ENCODE data around the gene ENTPD7. TPM values are rescaled to one million over a fixed set of nuclear protein-coding genes. Genes with fewer than 3 reads are reported as not detected.
A peak's percentile ranks its signal among the peaks of the same experiment; 100 is the strongest.

The ENTPD7 gene, protein sequence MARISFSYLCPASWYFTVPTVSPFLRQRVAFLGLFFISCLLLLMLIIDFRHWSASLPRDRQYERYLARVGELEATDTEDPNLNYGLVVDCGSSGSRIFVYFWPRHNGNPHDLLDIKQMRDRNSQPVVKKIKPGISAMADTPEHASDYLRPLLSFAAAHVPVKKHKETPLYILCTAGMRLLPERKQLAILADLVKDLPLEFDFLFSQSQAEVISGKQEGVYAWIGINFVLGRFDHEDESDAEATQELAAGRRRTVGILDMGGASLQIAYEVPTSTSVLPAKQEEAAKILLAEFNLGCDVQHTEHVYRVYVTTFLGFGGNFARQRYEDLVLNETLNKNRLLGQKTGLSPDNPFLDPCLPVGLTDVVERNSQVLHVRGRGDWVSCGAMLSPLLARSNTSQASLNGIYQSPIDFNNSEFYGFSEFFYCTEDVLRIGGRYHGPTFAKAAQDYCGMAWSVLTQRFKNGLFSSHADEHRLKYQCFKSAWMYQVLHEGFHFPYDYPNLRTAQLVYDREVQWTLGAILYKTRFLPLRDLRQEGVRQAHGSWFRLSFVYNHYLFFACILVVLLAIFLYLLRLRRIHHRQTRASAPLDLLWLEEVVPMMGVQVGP
- 1 to 10 TPM; 3.3 to 4.8 (median 4.4) TPM for total RNA-seq

DNA sequence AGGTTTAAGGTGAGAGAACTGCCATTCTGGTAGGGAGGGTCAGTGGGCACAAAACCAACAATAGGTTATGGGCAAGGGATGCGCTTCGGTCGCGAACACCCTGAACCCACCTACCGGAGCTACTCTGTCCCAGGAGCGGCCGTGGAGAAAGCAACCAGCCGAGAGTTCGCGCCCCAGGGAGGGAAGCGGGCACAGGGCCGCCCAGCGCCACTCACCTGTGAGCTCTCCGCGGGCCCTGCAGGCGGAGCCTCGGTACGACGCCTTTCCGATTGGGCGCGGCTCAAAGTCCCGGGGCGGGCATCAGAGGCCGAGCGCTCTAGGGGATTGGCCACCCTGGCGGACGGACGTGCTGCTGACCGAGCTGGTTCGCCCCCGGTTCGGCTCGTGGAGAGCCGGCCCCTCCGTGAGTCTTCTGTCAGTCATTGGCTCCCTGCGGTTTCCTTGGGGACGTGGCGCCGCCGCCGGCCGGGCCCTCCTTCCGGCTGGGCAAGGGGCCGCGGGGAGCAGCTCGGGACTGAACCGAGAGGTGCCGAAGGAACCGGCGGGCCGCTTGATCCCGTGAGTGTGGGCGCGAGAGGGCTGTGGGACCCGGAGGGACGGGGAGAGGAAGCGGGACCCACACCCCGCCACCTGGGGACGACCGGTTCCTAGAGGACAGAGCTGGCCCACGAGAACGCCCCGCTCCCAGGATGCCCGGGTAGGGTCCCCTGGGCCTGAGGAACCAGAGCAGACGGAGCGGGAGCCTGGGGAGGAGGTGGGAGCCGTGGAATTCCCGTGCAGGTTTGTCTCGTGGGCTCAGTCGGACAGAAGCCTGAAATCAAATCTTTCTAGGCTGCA, at the start of gene ENTPD7:
ENTPD7 (plus strand) TSS at position 479 of the 837 bp plus-strand sequence. CDS start 448 bp downstream, outside the sequence.
- DNase-seq (ENCODE audit: extremely low spot score): peak; percentile 98
- peak within 1 kb of the TSS in 3 of 4 donors; percentile 29 to 61 (median 51) for H3K27ac ChIP-seq (replicated peaks in 1 of 4)
- peaks cover 0 to 4% (median 0%) of the 10 kb centered on the region in 4 donors for H3K36me3 ChIP-seq
- peaks cover 10 to 23% (median 20%) of the 10 kb centered on the region in 4 donors for H3K4me1 ChIP-seq
- intact Hi-C loops (cut with DNase I): loop anchor here (5.0 kb wide), 1 partner anchor 37 kb away; the partner anchor contains the start of gene SLC25A28
- H3K4me3 ChIP-seq: peak within 1 kb of the TSS; percentile 75 to 85 (median 82)
- no peak for TF ChIP-seq EP300 (IDR thresholded peaks at IDR 0.05)
- TF ChIP-seq, protein P1, sequence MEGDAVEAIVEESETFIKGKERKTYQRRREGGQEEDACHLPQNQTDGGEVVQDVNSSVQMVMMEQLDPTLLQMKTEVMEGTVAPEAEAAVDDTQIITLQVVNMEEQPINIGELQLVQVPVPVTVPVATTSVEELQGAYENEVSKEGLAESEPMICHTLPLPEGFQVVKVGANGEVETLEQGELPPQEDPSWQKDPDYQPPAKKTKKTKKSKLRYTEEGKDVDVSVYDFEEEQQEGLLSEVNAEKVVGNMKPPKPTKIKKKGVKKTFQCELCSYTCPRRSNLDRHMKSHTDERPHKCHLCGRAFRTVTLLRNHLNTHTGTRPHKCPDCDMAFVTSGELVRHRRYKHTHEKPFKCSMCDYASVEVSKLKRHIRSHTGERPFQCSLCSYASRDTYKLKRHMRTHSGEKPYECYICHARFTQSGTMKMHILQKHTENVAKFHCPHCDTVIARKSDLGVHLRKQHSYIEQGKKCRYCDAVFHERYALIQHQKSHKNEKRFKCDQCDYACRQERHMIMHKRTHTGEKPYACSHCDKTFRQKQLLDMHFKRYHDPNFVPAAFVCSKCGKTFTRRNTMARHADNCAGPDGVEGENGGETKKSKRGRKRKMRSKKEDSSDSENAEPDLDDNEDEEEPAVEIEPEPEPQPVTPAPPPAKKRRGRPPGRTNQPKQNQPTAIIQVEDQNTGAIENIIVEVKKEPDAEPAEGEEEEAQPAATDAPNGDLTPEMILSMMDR (IDR thresholded peaks at IDR 0.05): peak; percentile 13 to 52 (median 51)
- peak; percentile 53 to 76 for TF ChIP-seq POLR2AphosphoS5 (IDR thresholded peaks at IDR 0.05)
- TF ChIP-seq POLR2A (IDR thresholded peaks at IDR 0.05; ENCODE audit: low read depth): no peak
- no peaks in the 10 kb centered on the region for H3K27me3 ChIP-seq
- no peaks in the 10 kb centered on the region for H3K9me3 ChIP-seq
- WGBS: under 1% methylated on average over 32 of the region's 71 CpGs

DNA sequence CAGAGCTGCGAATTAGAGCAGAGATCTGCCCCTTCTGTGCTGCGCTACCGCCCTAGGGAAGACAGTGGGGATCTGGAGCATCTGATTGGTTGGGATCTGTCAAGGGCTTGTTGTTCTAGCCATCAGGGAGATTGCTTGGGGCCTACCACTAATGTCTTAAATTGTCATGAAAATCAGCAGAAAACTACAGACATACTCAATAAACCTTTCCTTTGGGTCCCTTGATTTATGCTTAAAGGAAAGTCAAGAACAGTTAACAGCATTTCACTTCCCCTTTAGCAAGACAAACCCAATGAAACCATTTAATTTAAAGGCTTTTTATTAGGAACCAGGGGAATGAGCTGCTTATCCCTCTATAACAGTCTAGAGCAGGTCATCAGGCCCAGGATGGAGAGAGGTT, 49.1 kb upstream of the ENTPD7 start:
- no peak for DNase-seq (ENCODE audit: extremely low spot score)
- Histone ChIP-seq H3K27me3 (no peaks in the 10 kb centered on the region), H3K9me3 (no peaks in the 10 kb centered on the region), H3K27ac (replicated peaks in 1 of 4) (no peak overlapping the region), H3K36me3 (peaks cover 13 to 47% (median 39%) of the 10 kb centered on the region in 4 donors), H3K4me1 (peaks cover 0 to 4% (median 0%) of the 10 kb centered on the region in 4 donors), H3K4me3 (no peak overlapping the region)
- TF ChIP-seq, protein P1 (IDR thresholded peaks at IDR 0.05): no peak
- TF ChIP-seq POLR2A (IDR thresholded peaks at IDR 0.05; ENCODE audit: low read depth) (no peak), EP300 (IDR thresholded peaks at IDR 0.05) (no peak), POLR2AphosphoS5 (IDR thresholded peaks at IDR 0.05) (no peak)
- 80% methylated on average over 3 of the region's 3 CpGs for WGBS
- intact Hi-C loops (cut with DNase I): loop anchor here (10.0 kb wide), 1 partner anchor 1165 kb away; the partner anchor contains the start of gene HPS1

DNA sequence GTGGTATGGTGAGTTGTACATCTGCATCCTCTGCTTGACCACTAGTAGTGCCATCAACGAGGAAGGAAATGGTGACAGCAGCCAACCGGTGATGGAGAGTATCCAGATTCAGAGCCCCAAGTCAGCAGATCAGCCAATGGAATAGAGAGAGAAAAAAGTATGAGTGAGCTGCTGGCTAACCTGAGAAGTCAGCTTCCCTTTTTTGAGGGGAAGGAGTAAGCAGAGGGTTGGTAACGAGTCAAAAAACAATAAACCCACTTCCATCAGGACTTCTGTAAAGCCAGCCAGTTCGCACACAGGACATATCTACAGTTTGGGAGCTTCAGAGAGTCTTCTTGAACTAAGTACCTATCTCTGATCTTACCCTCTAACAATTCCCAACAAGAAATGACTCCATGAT, 48.0 kb upstream of the ENTPD7 start:
- TF ChIP-seq EP300 (IDR thresholded peaks at IDR 0.05) (no peak), POLR2A (IDR thresholded peaks at IDR 0.05; ENCODE audit: low read depth) (no peak), POLR2AphosphoS5 (IDR thresholded peaks at IDR 0.05) (no peak)
- TF ChIP-seq, protein P1 (IDR thresholded peaks at IDR 0.05): no peak
- no peak for DNase-seq (ENCODE audit: extremely low spot score)
- Histone ChIP-seq H3K27me3 (no peaks in the 10 kb centered on the region), H3K4me1 (peaks cover 0 to 14% (median 7%) of the 10 kb centered on the region in 4 donors), H3K36me3 (peaks cover 13 to 47% (median 39%) of the 10 kb centered on the region in 4 donors), H3K9me3 (no peaks in the 10 kb centered on the region), H3K27ac (replicated peaks in 1 of 4) (no peak overlapping the region), H3K4me3 (no peak overlapping the region)
- WGBS: 57% methylated on average over 4 of the region's 4 CpGs
- intact Hi-C loops (cut with DNase I): loop anchor here (10.0 kb wide), 1 partner anchor 1167 kb away; the partner anchor contains the start of gene HPS1

DNA sequence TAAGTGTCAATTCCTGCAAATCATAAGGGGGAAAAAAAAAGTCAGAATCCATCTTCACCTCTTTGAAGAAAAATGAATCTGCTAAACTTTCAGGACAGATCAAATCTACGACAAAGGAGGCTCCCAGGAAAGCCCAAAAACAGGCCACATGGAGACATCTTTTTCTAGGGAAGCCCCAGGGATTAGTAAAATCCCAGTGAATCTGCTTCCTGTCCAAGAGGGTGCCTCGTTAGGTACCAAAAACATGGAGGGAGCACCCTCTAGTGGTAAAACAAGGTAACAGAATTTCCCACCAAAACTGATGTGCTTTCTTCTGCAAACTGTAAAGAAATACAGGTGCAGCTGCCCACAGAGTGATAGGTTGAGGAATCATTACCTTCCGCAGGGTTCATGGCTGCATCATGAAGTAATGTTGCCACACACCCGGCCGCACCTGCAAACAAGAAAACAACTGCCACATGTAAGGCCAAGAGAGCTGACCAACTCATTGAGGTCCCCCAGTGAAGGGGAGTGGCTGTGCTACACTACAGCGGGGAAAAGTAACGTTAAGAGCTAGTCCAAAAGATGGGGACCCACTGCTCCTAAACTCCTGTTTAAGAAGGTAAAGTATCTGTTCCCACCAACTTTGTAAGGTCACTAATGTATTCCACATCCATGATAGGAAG, 47.0 kb upstream of the ENTPD7 start:
- Histone ChIP-seq H3K9me3 (no peaks in the 10 kb centered on the region), H3K27ac (replicated peaks in 1 of 4) (peak overlapping the region in 1 of 4 donors; percentile 19), H3K27me3 (no peaks in the 10 kb centered on the region), H3K36me3 (peaks cover 13 to 47% (median 39%) of the 10 kb centered on the region in 4 donors), H3K4me1 (peaks cover 8 to 23% (median 17%) of the 10 kb centered on the region in 4 donors), H3K4me3 (no peak overlapping the region)
- 30% methylated on average over 7 of the region's 7 CpGs for WGBS
- no peak for DNase-seq (ENCODE audit: extremely low spot score)
- TF ChIP-seq, protein P1 (IDR thresholded peaks at IDR 0.05): peak; percentile 77 to 82 (median 79)
- TF ChIP-seq EP300 (IDR thresholded peaks at IDR 0.05): no peak
- intact Hi-C loops (cut with DNase I): loop anchor here (2.0 to 10.0 kb wide), 3 partner anchors 177 to 1167 kb away; partner anchors contain the start of gene HPS1

Data from esophagus muscularis mucosa (tissue), 4 donors.